GM15510 (cell line): Measurements from ENCODE around the gene C1orf116.

Source experiments
- POLR2A ChIP-seq: IDR thresholded peaks from 3 replicates; pipeline ENCODE4 v1.6.1; 2011; ENCODE audit warnings: borderline replicate concordance; ENCODE audit not compliant: insufficient read length; ENCODE audit errors: extremely low read depth

Gene C1orf116

DNA sequence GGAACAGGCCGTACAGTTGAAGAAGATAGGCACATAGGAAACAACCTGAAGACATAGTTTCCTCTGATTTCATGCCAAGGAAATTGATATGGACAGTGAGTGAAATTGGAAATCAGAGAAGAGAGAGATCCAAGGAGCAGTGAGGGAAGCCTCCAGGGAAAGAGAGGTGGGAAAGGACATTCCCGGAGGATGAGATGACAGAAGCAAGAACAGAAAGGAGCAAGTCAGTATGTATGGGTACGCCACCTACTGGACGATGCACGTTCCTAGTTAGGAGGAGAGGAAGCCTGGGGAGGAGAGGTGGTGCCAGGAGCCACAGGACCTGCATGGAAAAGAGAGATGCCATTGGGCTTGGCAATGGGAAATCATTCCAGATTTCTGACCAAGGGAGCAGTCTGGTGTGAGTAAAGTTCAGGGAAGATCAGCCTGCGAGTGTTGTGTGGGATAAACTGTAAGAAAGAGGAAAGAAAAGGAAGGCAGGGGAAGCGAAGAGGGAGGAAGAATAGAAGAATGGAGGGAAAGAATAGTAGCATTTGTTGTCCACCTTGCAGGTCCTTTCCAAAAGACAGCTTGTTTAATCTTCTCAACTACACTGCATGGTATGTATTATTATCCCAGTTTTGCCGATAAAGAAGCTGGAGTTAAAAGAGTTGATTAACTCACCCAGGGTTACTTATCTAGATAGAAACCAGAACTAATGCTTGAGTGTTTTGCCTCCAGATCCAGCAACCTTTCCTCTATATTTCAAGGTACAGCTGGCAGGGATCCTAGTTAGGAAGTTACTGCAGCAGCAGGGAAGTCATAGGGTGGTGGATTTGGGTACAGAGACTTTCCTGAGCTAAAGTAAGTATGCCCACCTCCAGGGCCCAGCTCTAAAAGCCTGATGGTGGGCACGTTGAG lies 27.4 kb downstream of the C1orf116 start:
- no peak for TF ChIP-seq POLR2A

DNA sequence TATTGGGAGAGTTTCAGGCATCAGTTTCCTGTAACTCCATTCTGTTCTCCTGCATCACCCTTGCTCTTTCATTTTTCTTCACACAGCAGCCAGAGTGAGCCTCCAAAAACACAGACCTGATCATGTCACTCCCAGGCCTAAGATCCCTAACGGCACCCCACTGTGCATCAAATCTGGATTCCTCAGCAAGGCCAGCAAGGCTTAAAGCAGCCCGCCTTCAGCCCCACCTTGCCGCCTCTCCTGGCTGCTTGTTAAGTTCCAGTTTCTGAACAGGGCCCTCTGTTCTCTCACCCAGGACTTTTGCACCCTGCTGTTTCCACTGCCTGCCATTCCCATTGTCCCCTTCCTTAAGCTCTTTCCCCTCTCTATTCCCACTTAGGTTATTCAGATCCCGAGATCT lies 29.3 kb downstream of the C1orf116 start:
- TF ChIP-seq POLR2A = no peak

DNA sequence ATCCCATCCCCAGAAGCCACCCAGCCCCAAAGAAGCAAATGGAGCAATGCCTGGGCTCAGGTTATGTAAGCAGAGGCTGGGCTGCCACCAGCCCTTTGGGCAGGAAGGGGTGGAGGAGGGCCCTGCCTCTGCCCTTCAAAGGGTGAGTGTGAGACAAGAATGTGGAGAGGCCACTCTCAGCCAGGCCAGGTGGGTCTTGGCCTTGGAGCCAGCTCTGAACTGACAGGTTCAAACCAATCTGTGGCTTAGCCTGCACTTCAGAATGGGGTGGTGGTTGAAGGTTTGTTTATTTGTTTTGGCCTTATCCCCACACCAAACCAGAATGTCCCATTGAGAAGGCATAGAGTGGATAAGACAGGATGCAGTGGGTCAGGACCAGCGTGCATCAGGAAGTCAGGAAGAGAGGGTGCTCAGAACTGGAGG lies 29.8 kb downstream of the C1orf116 start:
- no peak for TF ChIP-seq POLR2A

DNA sequence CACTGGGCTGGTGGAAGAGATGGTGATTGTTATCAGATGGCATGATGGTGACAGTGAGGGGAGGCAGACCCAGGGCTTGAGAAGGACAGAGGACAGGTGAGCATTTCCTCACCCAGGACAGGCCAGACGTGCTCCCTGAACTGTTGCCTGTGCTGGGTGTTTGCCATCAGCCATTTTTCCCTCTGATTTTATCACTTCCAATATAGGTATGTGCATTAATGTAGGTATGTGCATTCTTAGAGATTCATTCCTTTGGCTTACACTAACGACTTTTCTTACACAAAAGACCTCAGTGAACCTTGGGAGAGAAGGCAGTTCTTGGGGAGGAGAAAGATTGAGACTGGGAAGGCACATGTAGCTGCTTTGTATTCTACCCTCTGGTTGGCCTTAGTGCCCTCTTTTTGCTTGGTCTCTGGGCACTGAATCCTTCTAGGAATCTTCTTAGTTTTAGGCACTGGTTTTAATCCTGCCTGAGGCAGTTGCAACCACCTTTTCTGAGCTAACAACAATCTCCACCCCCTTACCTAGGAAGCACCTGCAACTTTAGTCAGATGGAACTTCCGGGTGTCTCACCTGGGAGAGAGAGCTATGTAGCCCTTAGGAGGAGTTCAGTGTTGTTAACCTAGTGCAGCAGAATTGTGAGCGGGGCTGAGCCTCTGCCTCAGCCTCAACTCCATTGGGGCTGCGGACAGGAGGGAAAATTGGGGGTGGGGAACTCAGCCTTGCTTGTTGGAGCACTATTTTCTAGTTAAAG lies 30.9 kb downstream of the C1orf116 start:
- no peak for TF ChIP-seq POLR2A

DNA sequence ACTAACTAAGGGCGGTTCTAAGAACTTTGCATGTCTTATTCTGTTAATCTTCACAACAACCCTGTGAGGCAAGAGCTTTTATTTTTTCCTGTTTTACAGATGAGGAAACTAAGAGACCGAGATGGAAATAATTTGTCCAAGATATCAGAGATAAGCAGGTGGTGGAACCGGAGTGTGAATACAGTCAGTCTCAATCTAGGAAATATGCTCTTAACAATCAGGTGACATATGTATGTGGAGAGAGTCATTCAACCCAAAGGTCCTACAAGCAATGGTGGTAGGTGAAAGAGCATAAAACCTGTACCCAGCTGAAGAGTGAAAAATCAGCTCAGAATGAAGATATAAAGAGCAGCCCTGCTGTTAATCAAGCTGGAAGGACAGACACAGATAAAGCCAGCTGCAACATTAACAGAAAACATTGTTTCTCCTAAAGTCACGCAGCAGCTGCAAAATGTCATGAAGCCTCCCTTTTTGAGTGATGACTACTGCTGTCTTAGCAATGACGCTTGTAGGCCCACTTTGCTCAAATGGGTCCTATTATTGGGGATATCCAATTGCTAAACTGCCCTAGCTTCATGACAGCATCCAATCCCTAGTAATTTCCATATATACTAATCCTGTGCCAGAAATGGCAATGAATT lies 31.8 kb downstream of the C1orf116 start:
- TF ChIP-seq POLR2A = no peak

DNA sequence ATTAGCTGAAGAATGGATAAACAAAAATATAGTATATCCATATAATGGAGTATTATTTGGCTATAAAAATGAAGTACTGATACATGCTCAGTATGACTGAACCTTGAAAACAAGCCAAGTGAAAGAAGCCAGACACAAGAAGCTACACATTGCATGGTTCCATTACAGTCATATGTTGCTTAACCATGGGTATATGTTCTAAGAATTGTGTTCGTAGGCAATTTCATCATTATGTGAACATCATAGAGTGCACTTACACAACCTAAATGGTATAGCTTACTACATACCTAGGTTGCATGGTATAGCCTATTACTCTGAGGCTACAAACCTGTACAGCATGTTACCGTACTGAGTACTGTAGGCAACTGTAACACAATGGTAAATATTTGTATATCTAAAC lies 33.7 kb downstream of the C1orf116 start:
- no peak for TF ChIP-seq POLR2A

DNA sequence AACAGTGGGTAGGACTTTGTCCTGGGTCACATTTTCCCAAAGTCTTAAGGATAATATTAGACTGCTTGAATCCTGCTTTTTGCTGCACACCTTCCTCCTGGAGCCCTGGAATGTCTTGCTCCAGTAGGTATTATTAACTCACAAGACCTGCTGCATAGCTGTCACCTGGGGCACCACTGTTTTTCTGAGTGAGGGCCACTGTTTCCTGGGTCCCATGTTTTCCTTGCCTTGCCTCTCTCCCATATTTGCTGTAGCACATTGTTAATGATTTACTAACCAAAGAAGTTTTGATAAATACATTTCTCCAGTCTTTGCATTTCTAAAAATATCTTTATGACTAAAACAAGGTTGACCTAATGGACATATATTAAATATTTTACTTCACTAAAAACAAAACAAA lies 39.8 kb downstream of the C1orf116 start:
- TF ChIP-seq POLR2A = no peak

DNA sequence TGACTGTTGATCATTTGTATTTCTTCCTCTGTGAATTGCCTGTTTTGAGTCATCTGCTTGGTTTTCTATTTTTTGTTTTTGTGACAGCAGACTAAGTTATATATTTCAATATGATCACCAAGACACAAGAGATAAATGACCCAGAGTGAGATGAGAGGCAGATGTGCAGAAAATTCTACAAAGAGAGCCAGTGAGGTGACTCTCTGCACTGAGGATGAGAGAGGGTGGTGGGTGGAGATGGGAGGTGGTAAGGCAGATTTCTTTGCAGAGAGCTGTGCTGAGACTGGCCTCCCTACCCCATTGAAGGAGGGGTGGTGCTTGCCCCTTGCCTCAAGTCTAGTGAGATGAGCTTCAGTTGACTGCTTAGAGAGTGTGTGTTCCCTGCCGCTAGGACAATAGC lies 44.7 kb downstream of the C1orf116 start:
- no peak for TF ChIP-seq POLR2A

- TF ChIP-seq POLR2A = no peak
These were observed 45.7 kb downstream of the C1orf116 start for GRCh38 chr1:206986885-206987284.

- TF ChIP-seq POLR2A = no peak
These were observed 46.2 kb downstream of the C1orf116 start for GRCh38 chr1:206986402-206986801.

DNA sequence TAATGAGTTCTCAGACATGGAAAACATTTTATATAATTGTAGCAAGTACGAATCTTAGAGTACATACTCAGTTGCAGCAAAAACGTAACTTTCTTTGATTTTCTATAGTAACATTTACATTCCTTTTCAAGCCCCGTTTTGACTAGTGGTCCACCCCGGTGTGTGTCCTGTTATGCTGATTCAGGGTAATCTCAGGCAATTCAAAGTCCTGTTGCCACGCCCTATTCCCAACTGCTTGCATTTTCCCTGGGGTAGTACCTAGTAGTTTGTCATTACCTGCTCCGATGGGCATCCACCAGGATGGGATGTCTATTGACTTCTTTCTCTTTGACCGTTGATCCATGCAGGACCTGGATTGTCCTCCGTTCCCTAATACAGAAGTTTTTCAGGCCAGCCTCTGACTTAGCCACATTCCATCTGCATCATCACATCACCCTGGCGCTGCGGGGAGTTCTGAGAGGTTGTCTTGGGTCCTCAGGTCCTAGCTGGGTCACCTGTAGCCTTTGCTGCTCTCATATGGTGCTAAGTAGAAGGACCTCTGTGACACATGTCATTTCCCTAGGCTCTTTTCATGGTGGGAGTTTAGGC lies 47.3 kb downstream of the C1orf116 start:
- TF ChIP-seq POLR2A = no peak

DNA sequence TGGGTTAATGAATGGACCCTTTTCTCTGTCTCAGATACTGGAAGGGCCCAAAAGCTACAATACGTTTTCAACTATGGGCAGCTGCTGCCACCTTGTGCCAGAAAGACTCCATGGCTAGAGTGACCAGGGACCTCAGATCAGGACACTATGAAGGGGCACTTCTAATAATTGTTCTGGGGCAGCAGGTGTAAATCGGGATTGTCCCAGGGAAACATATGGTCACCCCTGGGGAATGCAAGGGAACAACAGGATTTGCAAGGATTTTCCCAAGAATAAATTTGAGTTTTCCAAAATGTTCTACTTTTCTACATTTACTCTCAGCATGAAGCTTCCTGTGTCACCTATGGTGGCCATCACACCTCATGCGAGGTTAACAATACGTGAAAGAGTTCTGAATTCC lies 50.3 kb downstream of the C1orf116 start:
- no peak for TF ChIP-seq POLR2A

- TF ChIP-seq POLR2A = no peak
These were observed 53.0 kb downstream of the C1orf116 start for GRCh38 chr1:206979379-206980043.

GRCh38 chr1:206978259-206978658 lies 54.3 kb downstream of the C1orf116 start:
- no peak for TF ChIP-seq POLR2A

DNA sequence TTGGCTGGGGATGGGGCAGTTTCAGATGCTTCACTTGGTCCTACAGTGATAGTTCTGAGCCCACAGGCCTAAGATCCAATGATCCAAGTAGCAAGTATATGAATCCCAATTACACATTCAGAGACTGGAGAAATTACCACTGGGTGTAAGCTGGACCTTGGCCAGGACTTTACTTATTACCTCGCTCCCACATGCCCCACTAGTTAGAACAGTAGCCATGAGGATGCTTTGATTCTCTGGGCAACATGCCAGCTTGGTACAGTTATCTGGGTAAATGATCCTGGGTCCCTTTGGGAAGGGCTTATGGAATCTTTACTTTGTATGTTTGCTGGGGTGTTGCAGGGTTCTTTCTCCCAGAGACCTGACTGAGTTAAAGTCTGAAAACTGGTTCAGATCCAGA lies 57.2 kb downstream of the C1orf116 start:
- TF ChIP-seq POLR2A = no peak

DNA sequence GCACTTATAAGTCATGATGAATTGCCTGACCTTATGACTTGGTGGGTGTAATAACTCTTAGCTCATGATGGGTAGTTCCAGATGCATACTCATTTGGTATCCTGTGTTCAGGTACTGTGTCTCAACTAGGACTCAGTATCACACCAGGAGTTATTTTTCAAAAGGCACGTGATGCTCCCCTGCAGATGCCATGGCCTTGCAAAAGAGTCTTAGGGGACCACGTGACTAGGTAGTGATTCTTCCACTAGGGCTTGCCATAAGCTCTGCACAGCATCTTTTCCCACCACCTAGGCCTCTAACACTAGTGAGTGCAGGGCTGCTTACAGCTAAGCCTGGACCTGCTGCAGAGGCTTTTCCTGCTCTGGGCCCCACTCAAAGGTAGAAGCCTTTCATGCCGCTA lies 58.4 kb downstream of the C1orf116 start:
- no peak for TF ChIP-seq POLR2A
